ENCODE measurements around the gene TRHDE.
A peak's percentile ranks its signal among the peaks of the same experiment; 100 is the strongest.

Gene TRHDE, protein sequence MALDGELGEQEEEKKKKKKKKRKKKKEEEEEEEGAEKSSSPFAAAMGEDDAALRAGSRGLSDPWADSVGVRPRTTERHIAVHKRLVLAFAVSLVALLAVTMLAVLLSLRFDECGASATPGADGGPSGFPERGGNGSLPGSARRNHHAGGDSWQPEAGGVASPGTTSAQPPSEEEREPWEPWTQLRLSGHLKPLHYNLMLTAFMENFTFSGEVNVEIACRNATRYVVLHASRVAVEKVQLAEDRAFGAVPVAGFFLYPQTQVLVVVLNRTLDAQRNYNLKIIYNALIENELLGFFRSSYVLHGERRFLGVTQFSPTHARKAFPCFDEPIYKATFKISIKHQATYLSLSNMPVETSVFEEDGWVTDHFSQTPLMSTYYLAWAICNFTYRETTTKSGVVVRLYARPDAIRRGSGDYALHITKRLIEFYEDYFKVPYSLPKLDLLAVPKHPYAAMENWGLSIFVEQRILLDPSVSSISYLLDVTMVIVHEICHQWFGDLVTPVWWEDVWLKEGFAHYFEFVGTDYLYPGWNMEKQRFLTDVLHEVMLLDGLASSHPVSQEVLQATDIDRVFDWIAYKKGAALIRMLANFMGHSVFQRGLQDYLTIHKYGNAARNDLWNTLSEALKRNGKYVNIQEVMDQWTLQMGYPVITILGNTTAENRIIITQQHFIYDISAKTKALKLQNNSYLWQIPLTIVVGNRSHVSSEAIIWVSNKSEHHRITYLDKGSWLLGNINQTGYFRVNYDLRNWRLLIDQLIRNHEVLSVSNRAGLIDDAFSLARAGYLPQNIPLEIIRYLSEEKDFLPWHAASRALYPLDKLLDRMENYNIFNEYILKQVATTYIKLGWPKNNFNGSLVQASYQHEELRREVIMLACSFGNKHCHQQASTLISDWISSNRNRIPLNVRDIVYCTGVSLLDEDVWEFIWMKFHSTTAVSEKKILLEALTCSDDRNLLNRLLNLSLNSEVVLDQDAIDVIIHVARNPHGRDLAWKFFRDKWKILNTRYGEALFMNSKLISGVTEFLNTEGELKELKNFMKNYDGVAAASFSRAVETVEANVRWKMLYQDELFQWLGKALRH

DNA sequence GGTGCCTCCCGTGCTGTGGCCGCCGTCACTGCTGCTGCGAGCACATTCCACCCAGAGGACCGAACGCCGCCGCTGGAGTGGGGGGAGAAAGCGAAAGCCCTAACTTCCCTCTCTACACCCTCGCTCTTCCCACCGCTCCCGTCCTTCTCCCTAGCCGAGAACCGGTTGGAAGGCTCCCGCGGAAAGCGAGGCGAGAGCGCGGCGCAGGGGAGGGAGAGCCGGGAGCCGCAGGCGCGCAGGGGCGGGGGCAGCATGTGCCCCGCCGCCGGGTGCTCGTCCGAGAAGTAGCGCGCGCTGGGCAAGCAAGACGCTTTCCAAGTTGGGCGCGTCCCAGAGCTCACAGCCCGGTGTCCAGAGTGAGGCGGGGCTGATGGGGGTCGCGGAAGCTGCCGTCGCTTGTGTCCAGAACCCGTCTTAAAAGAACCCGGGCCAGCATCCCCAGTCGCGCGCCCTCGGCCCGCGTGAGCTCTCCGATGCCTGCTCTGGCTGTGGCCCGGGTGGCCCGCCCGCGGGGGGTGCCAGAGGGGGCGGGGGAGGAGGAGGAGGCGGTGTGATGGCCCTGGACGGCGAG lies at the start of gene TRHDE:
TSS of gene TRHDE (plus strand) at position 280 of the 571 bp plus-strand sequence. CDS start at position 554, 274 bp downstream.
- peak; percentile 57 for DNase-seq (ENCODE audit: low spot score)

DNA sequence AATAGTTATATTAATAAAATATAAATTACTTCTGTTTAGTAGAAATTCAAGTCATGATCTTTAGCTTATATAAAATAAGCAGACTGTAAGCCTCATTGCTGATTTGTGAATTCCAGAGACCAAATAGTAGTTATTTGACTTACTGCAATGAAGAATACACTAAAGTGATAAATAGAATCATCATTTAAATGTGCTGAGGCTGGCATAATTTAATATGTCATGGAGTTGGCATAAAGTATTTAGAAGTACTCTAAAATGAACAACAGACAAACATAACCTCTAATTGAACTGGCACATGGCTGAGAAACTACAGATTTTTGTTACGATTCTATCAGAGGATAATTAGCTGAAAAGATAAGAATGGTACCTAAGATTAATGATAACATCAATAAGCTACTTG lies 45.7 kb upstream of the TRHDE start:
- no peak for DNase-seq (ENCODE audit: low spot score)

DNA sequence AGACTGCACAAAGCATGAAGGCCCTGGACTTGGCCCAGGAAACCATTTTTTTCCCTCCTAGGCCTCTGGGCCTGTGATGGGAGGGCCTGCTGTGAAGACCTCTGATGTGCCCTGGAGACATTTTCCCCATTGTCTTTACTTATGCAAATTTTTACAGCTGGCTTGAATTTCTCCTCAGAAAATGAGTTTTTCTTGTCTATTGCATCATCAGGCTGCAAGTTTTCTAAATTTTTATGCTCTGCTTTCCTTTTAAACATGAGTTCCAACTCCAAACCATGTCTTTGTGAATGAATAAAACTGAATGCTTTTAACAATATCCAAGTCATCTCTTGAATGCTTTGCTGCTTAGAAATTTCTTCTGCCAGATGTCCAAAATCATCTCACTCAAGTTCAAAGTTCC lies 43.7 kb upstream of the TRHDE start:
- no peak for DNase-seq (ENCODE audit: low spot score)

DNA sequence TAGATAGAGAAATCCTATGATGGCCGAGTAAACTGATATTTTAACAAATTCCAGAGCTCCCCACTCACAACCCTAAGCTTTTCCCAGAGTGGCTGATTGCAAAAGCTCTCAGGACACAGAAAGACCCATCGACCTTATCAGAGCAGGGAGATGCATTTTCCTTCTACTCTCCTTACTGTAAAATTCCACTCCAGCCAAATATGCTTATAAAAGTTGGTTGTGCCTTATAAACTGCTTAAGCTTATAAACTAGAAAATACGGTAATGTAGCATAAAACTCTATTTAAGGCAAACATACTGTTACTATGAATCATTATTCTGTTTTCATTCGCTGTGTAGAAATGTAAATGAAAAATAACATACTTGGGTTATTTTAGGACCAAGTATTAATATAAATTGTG lies 41.6 kb upstream of the TRHDE start:
- no peak for DNase-seq (ENCODE audit: low spot score)

DNA sequence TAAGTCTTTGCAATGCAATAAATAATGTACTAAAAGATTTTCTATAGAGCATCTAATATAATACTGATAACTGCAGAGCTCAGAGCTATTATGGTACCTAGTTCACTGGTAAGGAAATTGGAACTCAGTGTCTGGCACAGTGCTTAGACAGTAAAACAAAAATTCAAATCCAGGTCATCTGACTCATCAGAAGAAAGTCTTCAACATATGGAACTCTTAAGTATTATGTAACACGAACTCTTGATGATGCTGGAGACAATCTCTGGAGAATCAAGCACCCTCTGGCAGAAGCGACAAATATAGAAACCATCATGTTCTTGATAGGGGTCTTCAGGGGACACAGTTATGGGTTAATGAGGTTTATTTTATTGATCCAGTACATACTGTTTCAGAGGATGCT lies 37.3 kb upstream of the TRHDE start:
- no peak for DNase-seq (ENCODE audit: low spot score)

DNA sequence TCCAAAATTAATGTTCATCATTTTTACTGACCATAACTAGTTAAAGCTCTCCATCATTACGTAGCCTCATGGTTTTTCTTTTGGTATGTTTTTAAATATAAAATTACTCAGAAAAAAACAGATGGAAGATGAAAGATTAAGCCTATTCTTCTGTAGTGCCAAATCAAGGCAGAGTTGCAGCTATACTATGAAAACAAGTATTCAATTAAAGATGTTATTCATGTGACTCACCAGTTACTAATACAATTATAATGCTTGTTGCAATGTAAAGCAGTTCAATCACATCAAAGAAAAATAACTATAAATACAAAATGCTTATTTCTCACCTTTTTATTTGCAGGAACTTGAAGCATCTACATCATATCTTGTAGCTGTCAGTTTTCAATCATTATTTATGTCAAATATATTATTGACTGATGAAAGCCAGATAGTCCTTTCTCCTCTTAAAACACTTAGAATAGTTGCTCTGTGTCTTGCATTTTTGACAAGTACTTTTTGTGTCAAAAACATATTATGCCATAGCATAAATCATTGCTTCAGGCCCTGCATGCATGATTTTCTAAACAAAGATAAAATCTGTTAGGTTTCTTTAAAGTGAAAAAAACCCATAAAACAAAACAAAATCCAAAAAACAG lies 36.0 kb upstream of the TRHDE start:
- no peak for DNase-seq (ENCODE audit: low spot score)

DNA sequence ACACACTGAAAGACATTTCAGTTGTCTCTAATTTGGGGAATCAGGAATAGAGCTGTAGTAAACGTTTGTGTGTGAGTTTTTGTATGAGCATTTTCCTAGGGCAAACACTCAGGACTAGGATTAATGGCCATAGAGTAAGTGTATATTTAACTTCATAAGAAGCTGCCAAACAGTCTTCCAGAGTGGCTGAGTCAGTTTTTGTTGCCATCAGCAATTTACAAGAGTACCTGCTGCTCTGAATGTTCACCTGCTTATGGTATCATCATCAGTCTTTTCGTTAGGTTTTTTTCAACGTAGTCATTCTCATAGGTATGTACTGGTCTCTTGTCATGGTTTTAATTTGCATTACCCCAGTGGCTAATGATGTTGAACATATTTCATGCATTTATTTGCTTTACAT lies 30.6 kb upstream of the TRHDE start:
- DNase-seq (ENCODE audit: low spot score) = no peak

DNA sequence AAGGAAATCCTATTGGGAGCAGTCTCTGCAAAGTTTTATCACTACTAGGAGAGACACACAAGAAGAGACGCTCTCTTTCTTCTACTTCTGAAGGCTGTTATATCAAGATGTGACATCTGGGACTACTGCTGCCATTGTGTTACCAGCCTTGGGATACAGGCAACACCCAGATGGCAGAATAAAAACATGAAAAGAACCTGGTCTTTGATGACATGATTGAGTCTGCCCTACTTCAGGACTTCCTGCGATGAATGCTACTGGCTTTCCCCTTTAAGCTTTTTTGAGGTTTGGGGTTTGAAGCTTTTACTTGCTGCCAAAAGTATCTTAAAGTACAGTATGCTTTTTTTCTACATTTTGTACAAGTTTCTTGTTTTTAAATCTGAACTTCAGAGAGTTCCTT lies 29.2 kb upstream of the TRHDE start:
- no peak for DNase-seq (ENCODE audit: low spot score)

DNA sequence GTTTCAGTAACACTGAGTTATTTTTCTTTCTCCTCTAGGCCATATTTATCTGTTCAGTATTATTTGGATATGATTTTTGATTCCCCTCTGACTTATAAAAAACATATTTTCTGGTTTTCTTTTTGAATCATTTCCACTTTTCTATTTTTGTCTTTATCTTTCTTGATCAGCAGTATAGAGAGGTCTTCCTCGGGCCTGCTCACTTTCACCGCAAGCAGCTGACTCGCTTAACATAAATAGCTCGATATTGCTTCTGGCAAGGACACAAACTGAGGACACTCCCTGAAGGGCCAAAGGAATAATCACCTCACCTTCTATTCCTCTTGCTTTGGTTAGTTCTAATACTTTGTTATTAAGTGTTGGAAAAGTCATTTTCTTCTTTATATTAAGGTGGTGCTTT lies 25.8 kb upstream of the TRHDE start:
- no peak for DNase-seq (ENCODE audit: low spot score)

DNA sequence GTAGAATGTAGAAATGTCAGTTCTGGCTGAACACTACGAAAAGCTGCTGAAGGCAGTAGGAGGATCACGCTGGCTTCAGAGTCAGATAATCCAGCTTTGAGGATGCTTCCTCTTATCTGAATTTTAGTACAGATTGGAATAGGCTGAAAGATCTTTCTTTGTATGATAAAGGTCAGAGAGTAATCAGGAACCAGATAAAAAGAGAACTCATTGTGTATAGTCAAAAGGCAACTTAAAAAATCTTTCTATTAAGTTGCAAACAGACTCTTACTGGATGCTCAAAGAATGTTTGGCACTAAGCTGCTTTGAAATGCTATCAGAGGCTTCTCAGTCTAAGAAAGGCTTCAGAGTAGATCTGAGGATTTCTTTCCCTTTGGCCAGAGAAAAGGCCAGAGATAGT lies 21.8 kb upstream of the TRHDE start:
- no peak for DNase-seq (ENCODE audit: low spot score)

DNA sequence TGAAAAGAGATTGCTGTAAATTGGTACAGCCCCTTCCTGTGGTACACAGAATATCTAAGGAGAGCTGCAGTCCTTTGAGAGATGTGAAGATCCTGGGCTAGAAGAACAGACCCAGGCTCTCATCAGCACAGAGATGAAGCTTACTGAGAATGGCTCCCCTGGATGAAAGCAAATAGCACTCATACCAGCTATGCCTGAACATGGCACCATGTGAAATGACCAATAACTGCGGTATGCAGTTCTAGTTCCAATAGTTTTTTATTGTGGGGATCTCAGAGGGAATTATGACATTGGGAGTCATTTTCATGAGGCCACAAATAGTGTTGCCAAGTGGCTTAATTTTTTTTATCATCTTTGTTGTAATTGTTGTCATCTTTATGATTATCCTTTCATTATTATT lies 15.4 kb upstream of the TRHDE start:
- DNase-seq (ENCODE audit: low spot score) = no peak

DNA sequence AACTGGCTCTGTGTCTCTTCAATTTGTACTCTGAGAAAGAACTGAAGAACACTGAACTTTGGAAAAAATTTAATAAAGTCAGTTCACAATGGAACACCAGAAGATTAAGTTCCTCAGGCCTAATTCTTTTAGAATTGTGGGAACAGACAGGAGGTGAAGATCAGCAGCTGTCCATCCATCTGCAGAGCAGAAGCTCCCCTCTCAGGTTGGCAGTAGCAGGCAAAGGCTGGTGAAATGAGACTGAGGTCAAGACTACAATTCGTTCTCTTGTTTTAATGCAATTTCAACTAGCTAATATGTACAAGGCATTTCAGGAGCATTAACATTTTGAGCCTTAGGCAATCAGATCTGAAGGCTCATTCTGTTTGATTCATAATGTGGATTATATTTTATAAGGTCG lies 10.3 kb upstream of the TRHDE start:
- peak; percentile 74 for DNase-seq (ENCODE audit: low spot score)

DNA sequence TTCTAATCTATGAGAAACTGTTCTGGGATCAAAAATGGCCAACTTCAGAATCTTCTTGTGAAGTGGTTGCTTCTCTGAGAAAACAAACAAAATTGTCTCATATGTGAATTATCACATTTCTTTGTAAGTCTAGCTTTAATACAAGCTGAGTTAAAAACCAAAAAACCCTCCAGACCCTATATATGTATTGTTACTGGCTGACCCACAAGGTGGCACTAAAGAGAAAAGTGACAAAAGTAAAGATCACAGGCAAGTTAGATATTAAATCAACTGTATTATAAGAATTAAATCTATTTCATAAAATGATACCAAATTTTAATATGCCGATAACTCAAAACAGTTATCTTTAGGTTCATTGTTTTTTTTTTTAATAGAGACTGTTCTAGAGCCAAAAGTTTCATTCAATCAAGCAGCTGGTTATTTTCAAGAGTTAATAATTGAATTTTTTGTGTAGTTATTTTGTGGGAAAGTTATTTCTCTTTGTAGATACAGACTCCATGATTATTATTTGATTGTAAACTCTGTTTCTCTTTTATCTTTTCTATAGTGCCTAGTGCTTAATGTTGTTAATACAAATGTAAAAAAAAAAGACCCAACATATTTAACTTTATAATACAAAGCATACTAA lies 7.5 kb upstream of the TRHDE start:
- DNase-seq (ENCODE audit: low spot score) = peak; percentile 72

DNA sequence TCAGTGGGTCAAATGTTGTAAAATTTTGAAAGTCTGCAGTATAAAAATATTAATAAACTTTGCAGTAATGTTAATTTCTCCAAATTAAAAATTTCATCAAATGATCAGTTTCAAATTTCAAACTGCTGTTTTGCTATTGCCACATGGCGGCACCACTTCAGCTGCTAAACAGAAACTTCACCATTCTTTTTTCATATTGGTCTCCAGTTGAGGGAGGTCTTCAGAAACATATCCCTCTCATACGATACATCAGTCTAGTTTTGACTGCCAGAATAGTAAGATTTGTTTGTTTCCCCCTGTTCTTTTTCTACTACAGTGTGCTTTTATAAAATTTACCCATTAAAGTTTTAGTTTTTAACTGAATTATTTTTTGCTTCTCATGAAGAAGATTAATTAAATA lies 4.2 kb upstream of the TRHDE start:
- peak; percentile 67 for DNase-seq (ENCODE audit: low spot score)

DNA sequence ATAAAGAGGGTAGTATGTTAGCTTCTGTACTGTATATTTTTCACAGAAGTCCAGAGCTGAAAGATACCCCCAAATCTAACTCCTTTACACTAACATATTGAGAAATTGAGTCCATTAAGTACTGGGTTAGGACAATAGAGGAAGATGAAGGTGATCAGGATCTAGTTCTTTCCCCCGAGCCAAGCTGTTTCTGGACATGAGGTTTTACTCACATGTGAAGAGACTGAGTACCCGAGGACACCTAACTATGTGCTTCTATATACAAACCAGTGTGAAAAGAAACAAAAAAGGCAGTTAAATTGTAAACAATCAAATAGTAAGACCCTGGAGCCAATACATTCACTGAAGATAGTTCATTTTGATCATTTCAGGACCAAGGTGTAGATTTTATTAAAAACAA lies 3.8 kb upstream of the TRHDE start:
- DNase-seq (ENCODE audit: low spot score) = peak; percentile 61

DNA sequence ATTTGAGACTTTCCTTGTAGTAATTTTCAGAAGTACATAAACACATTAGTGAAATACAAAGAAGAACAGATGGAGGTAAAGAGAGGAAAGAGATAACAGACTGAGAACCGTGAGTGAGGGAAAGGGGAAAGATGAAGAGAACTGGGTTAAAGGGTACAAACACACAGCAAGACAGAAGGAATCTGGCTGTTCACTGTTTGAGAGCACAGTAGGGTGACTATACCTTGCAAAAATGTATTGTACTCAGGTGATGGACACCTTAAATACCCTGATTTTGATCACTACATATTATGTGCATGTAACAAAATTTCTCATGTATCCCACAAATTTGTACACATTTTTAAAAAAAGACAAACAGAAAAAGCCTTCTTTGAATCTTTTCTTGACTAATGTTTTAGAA lies 2.7 kb upstream of the TRHDE start:
- DNase-seq (ENCODE audit: low spot score) = no peak

DNA sequence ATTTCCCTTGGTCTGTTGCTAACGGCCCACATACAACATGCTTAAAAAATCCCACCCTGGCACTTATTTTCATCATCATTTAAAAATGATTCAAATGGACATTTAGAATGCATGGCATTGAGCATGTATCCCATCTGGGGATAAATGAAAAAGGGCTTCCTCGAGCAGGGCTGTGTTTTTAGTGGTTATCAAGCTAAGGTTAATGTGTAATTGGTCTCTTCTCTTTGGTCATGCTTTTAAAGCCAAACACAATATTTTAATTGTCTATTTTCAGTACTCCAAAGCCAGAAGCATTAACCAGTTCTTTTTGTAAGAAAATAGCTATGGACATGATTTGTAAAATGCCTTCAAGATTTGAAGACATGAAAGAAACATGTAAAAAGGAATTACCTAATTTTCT lies 1.9 kb upstream of the TRHDE start:
- DNase-seq (ENCODE audit: low spot score) = peak; percentile 46

DNA sequence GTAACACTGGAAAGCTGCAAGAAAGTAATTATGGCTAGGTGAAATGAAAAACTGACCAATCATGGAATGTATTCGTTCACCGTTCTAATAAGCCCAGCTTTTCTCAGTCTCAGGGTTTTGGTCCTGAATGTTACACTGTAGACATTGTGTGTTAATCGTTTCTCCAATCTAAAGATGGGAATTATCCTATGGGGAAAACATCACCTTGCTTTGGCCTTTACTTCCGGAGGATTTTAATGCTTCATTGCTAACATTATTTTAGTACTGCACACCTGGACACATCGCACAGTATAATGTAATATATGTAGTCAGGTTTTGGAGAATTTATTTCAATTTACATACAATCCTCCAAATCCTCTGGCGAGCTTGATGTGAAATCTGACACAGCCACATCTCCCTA lies 1.2 kb upstream of the TRHDE start:
- peak; percentile 35 for DNase-seq (ENCODE audit: low spot score)

DNA sequence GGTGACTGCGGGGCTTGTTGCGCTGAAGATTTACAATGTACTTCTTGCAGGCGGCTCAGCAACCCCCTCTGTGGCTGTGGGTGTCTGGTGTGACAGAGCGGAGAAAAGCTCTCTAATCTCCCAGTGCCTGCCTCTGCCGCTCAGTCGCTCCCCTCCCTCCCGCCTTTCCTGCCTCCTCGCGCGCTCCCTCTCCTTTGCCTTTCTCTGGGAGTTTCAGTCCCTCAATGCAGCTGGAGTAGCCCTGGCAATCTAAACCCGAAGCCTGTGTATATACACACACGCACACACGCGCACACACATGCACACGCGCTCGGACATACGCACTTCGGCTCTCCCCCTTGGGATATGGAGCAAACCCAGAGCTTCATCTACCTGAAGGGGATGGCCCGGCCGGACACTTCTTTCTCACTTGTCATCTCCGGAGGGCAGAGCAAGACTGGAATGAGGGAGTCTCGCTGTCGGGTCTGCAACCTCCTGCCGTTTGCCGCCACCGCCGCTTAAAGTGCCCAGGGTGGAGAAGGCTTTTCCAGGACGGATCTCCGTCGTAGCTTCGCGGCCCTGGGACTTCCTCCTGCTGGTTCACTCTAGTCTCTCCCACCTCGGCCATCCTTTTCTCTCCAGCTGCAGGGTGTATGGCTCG lies 599 bp upstream of the TRHDE start:
- DNase-seq (ENCODE audit: low spot score) = peak; percentile 73

DNA sequence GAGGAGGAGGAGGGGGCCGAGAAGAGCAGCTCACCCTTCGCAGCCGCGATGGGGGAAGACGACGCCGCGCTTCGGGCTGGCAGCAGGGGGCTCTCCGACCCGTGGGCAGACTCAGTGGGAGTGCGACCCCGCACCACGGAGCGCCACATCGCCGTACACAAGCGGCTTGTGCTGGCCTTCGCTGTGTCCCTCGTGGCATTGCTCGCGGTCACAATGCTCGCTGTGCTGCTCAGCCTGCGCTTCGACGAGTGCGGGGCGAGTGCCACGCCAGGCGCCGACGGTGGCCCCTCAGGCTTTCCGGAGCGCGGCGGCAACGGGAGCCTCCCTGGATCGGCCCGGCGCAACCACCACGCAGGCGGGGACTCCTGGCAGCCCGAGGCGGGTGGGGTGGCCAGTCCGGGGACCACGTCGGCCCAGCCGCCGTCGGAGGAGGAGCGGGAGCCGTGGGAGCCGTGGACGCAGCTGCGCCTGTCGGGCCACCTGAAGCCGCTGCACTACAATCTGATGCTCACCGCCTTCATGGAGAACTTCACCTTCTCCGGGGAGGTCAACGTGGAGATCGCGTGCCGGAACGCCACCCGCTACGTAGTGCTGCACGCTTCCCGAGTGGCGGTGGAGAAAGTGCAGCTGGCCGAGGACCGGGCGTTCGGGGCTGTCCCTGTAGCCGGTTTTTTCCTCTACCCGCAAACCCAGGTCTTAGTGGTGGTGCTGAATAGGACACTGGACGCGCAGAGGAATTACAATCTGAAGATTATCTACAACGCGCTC lies 745 bp downstream of the TRHDE start:
- DNase-seq (ENCODE audit: low spot score) = peak; percentile 54

All from cerebellar cortex (tissue), 1 donor.